Measurements from ENCODE around the gene TUBGCP5.

DNA sequence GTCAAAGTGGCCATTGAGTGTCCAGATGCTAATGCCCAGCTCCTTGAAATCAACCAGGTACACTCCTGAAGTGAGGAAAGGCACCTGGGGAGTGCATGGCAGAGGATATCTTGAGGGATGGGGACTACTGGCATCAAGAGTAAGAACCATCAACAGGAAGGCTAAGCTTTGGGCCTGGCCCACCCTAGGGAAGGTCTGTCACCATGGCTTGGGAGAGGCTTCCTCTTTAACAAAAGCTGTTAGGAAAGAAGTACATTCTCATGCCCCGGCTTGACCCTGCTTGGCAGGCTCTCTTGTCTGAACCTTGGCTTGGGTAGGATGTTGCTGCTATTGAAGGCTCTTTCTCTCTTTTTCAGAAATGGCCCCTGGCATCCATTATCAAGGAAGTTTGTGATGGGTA lies 43.7 kb upstream of the TUBGCP5 start:
- TF ChIP-seq EZH2 (IDR thresholded peaks at IDR 0.05) (no peak), FOXP2 (optimal IDR thresholded peaks at IDR 0.05; ENCODE audit: control extremely low read depth, extremely low read length, insufficient read depth) (no peak), POLR2AphosphoS5 (IDR thresholded peaks at IDR 0.05; ENCODE audit: borderline replicate concordance, low read depth, low read length) (no peak)
